HG03457 (cell line): Measurements from ENCODE around the gene MPZL1.
A peak's percentile ranks its signal among the peaks of the same experiment; 100 is the strongest.
"Not testable (repeated sequence)": the region's sequence is repeated elsewhere in the genome, so short reads cannot be mapped to it uniquely, and the experiment has no call there.

Experiments
- ATAC-seq: cut with Tn5 transposase; IDR thresholded peaks from one replicate; pipeline ENCODE4 v1.9.1; 2021; ENCODE audit warnings: moderate number of reproducible peaks; ENCODE audit not compliant: unreplicated experiment

Gene MPZL1

GRCh38 chr1:167718914-167719691, 2.7 kb upstream of the MPZL1 start:
- ATAC-seq: no peak

GRCh38 chr1:167719715-167720421, 1.9 kb upstream of the MPZL1 start:
- ATAC-seq: not testable (repeated sequence)

GRCh38 chr1:167720965-167721616, 691 bp upstream of the MPZL1 start:
- no peak for ATAC-seq

- ATAC-seq: peak; percentile 21
These were observed 529 bp downstream of the MPZL1 start for GRCh38 chr1:167722152-167722869.

GRCh38 chr1:167722870-167723251, 1.1 kb downstream of the MPZL1 start:
- ATAC-seq: no peak

GRCh38 chr1:167723707-167724323, 2.0 kb downstream of the MPZL1 start:
- ATAC-seq: no peak

- no peak for ATAC-seq
These were observed 4.2 kb downstream of the MPZL1 start for GRCh38 chr1:167726008-167726407.

- ATAC-seq: no peak
These were observed 7.1 kb downstream of the MPZL1 start for GRCh38 chr1:167728818-167729410.

GRCh38 chr1:167734227-167734626, 12.4 kb downstream of the MPZL1 start:
- ATAC-seq: no peak

- no peak for ATAC-seq
These were observed 13.1 kb downstream of the MPZL1 start for GRCh38 chr1:167734841-167735240.

GRCh38 chr1:167737169-167737568, 15.4 kb downstream of the MPZL1 start:
- no peak for ATAC-seq

- ATAC-seq: no peak
These were observed 16.4 kb downstream of the MPZL1 start for GRCh38 chr1:167738158-167738557.

- no peak for ATAC-seq
These were observed 18.0 kb downstream of the MPZL1 start for GRCh38 chr1:167739752-167740151.

GRCh38 chr1:167741103-167741502, 19.3 kb downstream of the MPZL1 start:
- ATAC-seq: not testable (repeated sequence)

GRCh38 chr1:167742392-167743057, 20.7 kb downstream of the MPZL1 start:
- not testable (repeated sequence) for ATAC-seq

- no peak for ATAC-seq
These were observed 23.1 kb downstream of the MPZL1 start for GRCh38 chr1:167744901-167745300.

GRCh38 chr1:167746013-167746672, 24.4 kb downstream of the MPZL1 start:
- ATAC-seq: no peak

- ATAC-seq: no peak
These were observed 25.3 kb downstream of the MPZL1 start for GRCh38 chr1:167746988-167747655.

GRCh38 chr1:167747988-167748387, 26.2 kb downstream of the MPZL1 start:
- ATAC-seq: no peak
